Mucosa of descending colon (tissue), 3 donors: ENCODE results near the gene KIFC3. TPM values are rescaled to one million over a fixed set of nuclear protein-coding genes. Genes with fewer than 3 reads are reported as not detected.
"Not testable (repeated sequence)": the region's sequence is repeated elsewhere in the genome, so short reads cannot be mapped to it uniquely, and the experiment has no call there.

Source experiments
- ATAC-seq: fragments of 200-7000 bp; cut with Tn5 transposase; one replicate; pipeline ENCODE4 v1.9.1; 2020; ENCODE audit warnings: mild to moderate bottlenecking, moderate library complexity
- DNase-seq, 3 donors: peaks; one replicate each; pipeline ENCODE4 v3.0.0-alpha.2; 2020
- H3K36me3 ChIP-seq: fragments of 200-600 bp; one replicate; pipeline ENCODE4 v1.8.0; 2021; ENCODE audit warnings: low read depth, mild to moderate bottlenecking
- H3K4me1 ChIP-seq: fragments of 200-600 bp; one replicate; pipeline ENCODE4 v1.8.0; 2021; ENCODE audit warnings: low read depth, mild to moderate bottlenecking
- H3K4me3 ChIP-seq: fragments of 200-600 bp; one replicate; pipeline ENCODE4 v1.8.0; 2021; ENCODE audit warnings: mild to moderate bottlenecking
- H3K9me3 ChIP-seq: fragments of 200-600 bp; one replicate; pipeline ENCODE4 v1.8.0; 2021; ENCODE audit warnings: mild to moderate bottlenecking
- intact Hi-C, 2 donors: fragments of 100-400 bp; cut with DNase I in 1 of 2; cut with micrococcal nuclease in 1 of 2; formaldehyde crosslinking; loops; one replicate each; pipeline versions ENCODE4 v1.11.0 to v1.11.1; 2022; cut with DNase I, micrococcal nuclease
- total RNA-seq, 3 donors: library from RNA; stranded (reverse); fragmentation: NEBNext Ultra II Directional in 2 of 3; extraction: Animal tissue kit (Norgen Biotek cat#: 25700) in 2 of 3; gene quantifications; one replicate each; pipeline versions ENCODE4 v1.2.1 to v1.2.4, GENCODE V29; 2021 to 2023
- TF ChIP-seq, protein P1 (sequence below): fragments of 200-600 bp; IDR thresholded peaks from one replicate; pipeline ENCODE4 v1.8.0; 2022; ENCODE audit warnings: antibody characterized with exemption, mild to moderate bottlenecking
- donor health status: DM: no; HTN: no; CAD: no; lungs with moderate emphysema.
- donor health status: DM: no; HTN: no; CAD: no.
- donor health status: DM: no; HTN: yes; CAD: no.

The KIFC3 gene
- total RNA-seq, 3 donors from 2014 or later = 3.7 to 17.2 (median 8.3) TPM

GRCh38 chr16:57730771-57731730 lies 71.2 kb downstream of the KIFC3 start:
- H3K36me3 ChIP-seq = peaks cover 4% of the 10 kb centered on the region
- ATAC-seq (no peak), DNase-seq (no peak)
- intact Hi-C loops = no loop called here
- H3K9me3 ChIP-seq = no peaks in the 10 kb centered on the region
- TF ChIP-seq, protein P1, sequence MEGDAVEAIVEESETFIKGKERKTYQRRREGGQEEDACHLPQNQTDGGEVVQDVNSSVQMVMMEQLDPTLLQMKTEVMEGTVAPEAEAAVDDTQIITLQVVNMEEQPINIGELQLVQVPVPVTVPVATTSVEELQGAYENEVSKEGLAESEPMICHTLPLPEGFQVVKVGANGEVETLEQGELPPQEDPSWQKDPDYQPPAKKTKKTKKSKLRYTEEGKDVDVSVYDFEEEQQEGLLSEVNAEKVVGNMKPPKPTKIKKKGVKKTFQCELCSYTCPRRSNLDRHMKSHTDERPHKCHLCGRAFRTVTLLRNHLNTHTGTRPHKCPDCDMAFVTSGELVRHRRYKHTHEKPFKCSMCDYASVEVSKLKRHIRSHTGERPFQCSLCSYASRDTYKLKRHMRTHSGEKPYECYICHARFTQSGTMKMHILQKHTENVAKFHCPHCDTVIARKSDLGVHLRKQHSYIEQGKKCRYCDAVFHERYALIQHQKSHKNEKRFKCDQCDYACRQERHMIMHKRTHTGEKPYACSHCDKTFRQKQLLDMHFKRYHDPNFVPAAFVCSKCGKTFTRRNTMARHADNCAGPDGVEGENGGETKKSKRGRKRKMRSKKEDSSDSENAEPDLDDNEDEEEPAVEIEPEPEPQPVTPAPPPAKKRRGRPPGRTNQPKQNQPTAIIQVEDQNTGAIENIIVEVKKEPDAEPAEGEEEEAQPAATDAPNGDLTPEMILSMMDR = no peak
- H3K4me3 ChIP-seq = no peak overlapping the region
- peaks cover 6% of the 10 kb centered on the region for H3K4me1 ChIP-seq

DNA sequence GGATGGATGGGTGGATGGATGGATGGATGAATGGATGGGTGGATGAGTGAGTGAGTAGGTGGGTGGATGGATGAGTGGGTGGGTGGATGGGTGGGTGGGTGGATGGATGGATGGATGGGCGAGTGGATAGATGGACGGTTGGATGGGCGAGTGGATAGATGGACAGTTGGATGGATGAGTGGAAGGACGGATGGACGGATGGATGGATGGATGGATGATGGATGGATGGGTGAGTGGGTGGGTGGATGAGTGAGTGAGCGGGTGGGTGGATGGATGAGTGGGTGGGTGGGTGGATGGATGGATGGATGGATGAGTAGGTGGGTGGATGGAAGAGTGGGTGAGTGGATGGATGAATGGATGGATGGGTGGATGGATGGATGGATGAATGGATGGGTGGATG lies 72.4 kb downstream of the KIFC3 start:
- intact Hi-C loops = loop anchor here in 1 of 2 donors (10.0 kb wide), 1 partner anchor 155 kb away; no protein-coding TSS in a partner anchor
- H3K4me1 ChIP-seq, H3K36me3 ChIP-seq, H3K9me3 ChIP-seq, H3K4me3 ChIP-seq, ATAC-seq, DNase-seq: not testable (repeated sequence)

- ATAC-seq (no peak), DNase-seq (no peak)
- intact Hi-C loops = loop anchor here in 1 of 2 donors (10.0 kb wide), 1 partner anchor 154 kb away; no protein-coding TSS in a partner anchor
Observed at GRCh38 chr16:57729182-57729484, 73.2 kb downstream of the KIFC3 start.

GRCh38 chr16:57728336-57729181 lies 73.7 kb downstream of the KIFC3 start:
- DNase-seq = no peak
- H3K36me3 ChIP-seq = no peaks in the 10 kb centered on the region
- no peak for ATAC-seq
- H3K9me3 ChIP-seq = no peaks in the 10 kb centered on the region
- no peak overlapping the region for H3K4me3 ChIP-seq
- TF ChIP-seq, protein P1 = no peak
- intact Hi-C loops = loop anchor here in 1 of 2 donors (10.0 kb wide), 1 partner anchor 154 kb away; no protein-coding TSS in a partner anchor
- no peaks in the 10 kb centered on the region for H3K4me1 ChIP-seq

More at GRCh38 chr16:57729182-57729484, 73.2 kb downstream of the KIFC3 start:
- TF ChIP-seq, protein P1 = no peak
- Histone ChIP-seq H3K4me3 (no peak overlapping the region), H3K36me3 (no peaks in the 10 kb centered on the region), H3K9me3 (no peaks in the 10 kb centered on the region), H3K4me1 (peaks cover under 1% of the 10 kb centered on the region)

DNA sequence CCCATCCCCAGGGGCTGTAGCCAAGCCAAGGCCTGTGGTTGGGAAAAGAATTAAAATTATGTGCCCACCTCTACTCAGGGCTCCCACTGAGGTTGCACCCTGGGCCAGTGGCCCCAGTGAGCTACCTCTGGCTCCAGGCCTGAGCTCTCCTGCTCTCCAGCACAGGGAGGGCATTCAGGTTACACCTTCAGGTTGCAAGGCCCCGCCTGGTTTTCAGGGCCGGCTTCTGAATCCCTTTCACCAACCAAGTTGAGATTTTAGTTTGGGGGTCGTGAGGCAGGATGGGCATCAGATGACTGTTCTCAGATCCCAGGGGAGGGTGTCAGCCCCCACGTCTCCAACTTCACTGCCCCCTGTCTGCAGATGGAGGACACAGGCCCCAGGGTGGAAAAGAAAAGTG lies 74.7 kb downstream of the KIFC3 start:
- TF ChIP-seq, protein P1 = no peak
- DNase-seq = no peak
- no peaks in the 10 kb centered on the region for H3K4me1 ChIP-seq
- H3K4me3 ChIP-seq = no peak overlapping the region
- ATAC-seq = no peak
- no peaks in the 10 kb centered on the region for H3K9me3 ChIP-seq
- no peaks in the 10 kb centered on the region for H3K36me3 ChIP-seq
- intact Hi-C loops = loop anchor here in 1 of 2 donors (10.0 kb wide), 1 partner anchor 153 kb away; no protein-coding TSS in a partner anchor
